SH-SY5Y (cell line): ENCODE results near the gene TACC2.

Experiments used
- GATA2 ChIP-seq: IDR thresholded peaks from 2 replicates; pipeline ENCODE4 v1.6.1; 2011; ENCODE audit warnings: mild to moderate bottlenecking, low read depth, low read length
- GATA3 ChIP-seq: IDR thresholded peaks from 2 replicates; pipeline ENCODE4 v1.6.1; 2011; ENCODE audit warnings: low read depth, mild to moderate bottlenecking, low read length, moderate library complexity

- TF ChIP-seq GATA2 (no peak), GATA3 (no peak)
These were observed 44.4 kb downstream of the TACC2 start for GRCh38 chr10:122033224-122033926.
